HepG2 (cell line): ENCODE measurements around the gene SETD1B.

Experiments used
- CTCF ChIP-seq: sonication (generic); formaldehyde crosslinking; IDR thresholded peaks from 2 replicates; pipeline ENCODE4 v1.5.0; 2020; ENCODE audit warnings: mild to moderate bottlenecking, missing genetic modification reagents, moderate library complexity
- DNMT3B ChIP-seq: conservative IDR thresholded peaks from 2 replicates; pipeline ENCODE4 v1.6.1; 2016; ENCODE audit warnings: missing biosample characterization, control low read depth
- KLF11 ChIP-seq: IDR thresholded peaks from 2 replicates; pipeline ENCODE4 v1.6.1; 2016; ENCODE audit warnings: missing compliant biosample characterization
- SATB2 ChIP-seq: sonication (generic); formaldehyde crosslinking; IDR thresholded peaks from 2 replicates; pipeline ENCODE4 v1.5.0; 2020; ENCODE audit warnings: missing genetic modification reagents
- SP4 ChIP-seq: sonication (generic); formaldehyde crosslinking; IDR thresholded peaks from 2 replicates; pipeline ENCODE4 v1.8.1; 2023; ENCODE audit warnings: mild to moderate bottlenecking, missing genetic modification reagents
- SRSF9 ChIP-seq: fragments of 200-400 bp; formaldehyde crosslinking; IDR thresholded peaks from 2 replicates; pipeline ENCODE4 v1.6.1; 2018; ENCODE audit warnings: borderline replicate concordance, mild to moderate bottlenecking, low read depth, low read length; ENCODE audit not compliant: insufficient read depth, poor library complexity, severe bottlenecking
- TAF1 ChIP-seq: sonication (generic); formaldehyde crosslinking; IDR thresholded peaks from 2 replicates; pipeline ENCODE4 v1.4.0; 2020; ENCODE audit warnings: missing genetic modification reagents
- TBL1XR1 ChIP-seq: fragments of 150-350 bp; IDR thresholded peaks from 2 replicates; pipeline ENCODE4 v1.6.1; 2014; ENCODE audit warnings: borderline replicate concordance, low read length; ENCODE audit not compliant: partially characterized antibody
- USF2 ChIP-seq, 2 experiments: sonication (generic) in 1 of 2; formaldehyde crosslinking in 1 of 2; IDR thresholded peaks; 2 replicates each; pipeline versions ENCODE4 v1.5.1 to v1.6.1; 2011 to 2020; ENCODE audit warnings: borderline replicate concordance in 1 of 2, low read depth in 1 of 2, low read length in 1 of 2, mild to moderate bottlenecking in 1 of 2, missing genetic modification reagents in 1 of 2, moderate library complexity in 1 of 2
- ZNF3 ChIP-seq: IDR thresholded peaks from 2 replicates; pipeline ENCODE4 v1.7.0; 2017; ENCODE audit warnings: inconsistent platforms
- ZNF414 ChIP-seq: sonication (generic); formaldehyde crosslinking; IDR thresholded peaks from 2 replicates; pipeline ENCODE4 v1.5.0; 2020; ENCODE audit warnings: missing genetic modification reagents
- ZNF549 ChIP-seq: sonication (generic); formaldehyde crosslinking; IDR thresholded peaks from 2 replicates; pipeline ENCODE4 v1.5.0; 2020; ENCODE audit warnings: missing genetic modification reagents
- TF ChIP-seq, protein P1 (sequence below): IDR thresholded peaks from 2 replicates; pipeline ENCODE4 v1.6.1; 2012; ENCODE audit warnings: inconsistent platforms

- TF ChIP-seq KLF11 (CRISPR knock-in tag) (no peak), TAF1 (CRISPR knock-in tag) (no peak), SP4 (CRISPR knock-in tag) (no peak), ZNF414 (no peak), CTCF (no peak), USF2 (IDR thresholded peaks at IDR 0.05; ENCODE audit: low read depth, low read length) (no peak), USF2 (CRISPR knock-in tag; IDR thresholded peaks at IDR 0.05; ENCODE audit: borderline replicate concordance) (no peak), SRSF9 (no peak), TBL1XR1 (no peak), ZNF549 (CRISPR knock-in tag) (no peak), DNMT3B (CRISPR knock-in tag) (no peak), SATB2 (CRISPR knock-in tag) (no peak), ZNF3 (CRISPR knock-in tag) (no peak)
- TF ChIP-seq, protein P1, sequence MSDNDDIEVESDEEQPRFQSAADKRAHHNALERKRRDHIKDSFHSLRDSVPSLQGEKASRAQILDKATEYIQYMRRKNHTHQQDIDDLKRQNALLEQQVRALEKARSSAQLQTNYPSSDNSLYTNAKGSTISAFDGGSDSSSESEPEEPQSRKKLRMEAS: no peak
Measured at GRCh38 chr12:121839993-121840761, 36.4 kb downstream of the SETD1B start.
